Gastrocnemius medialis (tissue), 4 donors: ENCODE results near the gene SMIM33.
"Not testable (repeated sequence)": the region's sequence is repeated elsewhere in the genome, so short reads cannot be mapped to it uniquely, and the experiment has no call there.

Experiments
- POLR2A ChIP-seq, 2 donors: fragments of 450-650 bp; IDR thresholded peaks; one replicate each; pipeline ENCODE4 v1.6.1; 2017; ENCODE audit warnings: antibody characterized with exemption in 2 of 2, mild to moderate bottlenecking in 2 of 2, moderate library complexity in 2 of 2
- TF ChIP-seq, protein P1 (sequence below), 5 experiments: fragments of 450-650 bp in 3 of 5; fragments of 200-600 bp in 2 of 5; sonication (generic) in 2 of 5; IDR thresholded peaks in 4 of 5; conservative IDR thresholded peaks in 1 of 5; 1 replicate in 4 of 5; 2 replicates in 1 of 5; pipeline ENCODE4 v1.5.1; 2016 to 2019; ENCODE audit warnings: antibody characterized with exemption in 5 of 5, mild to moderate bottlenecking in 3 of 5, moderate library complexity in 3 of 5

DNA sequence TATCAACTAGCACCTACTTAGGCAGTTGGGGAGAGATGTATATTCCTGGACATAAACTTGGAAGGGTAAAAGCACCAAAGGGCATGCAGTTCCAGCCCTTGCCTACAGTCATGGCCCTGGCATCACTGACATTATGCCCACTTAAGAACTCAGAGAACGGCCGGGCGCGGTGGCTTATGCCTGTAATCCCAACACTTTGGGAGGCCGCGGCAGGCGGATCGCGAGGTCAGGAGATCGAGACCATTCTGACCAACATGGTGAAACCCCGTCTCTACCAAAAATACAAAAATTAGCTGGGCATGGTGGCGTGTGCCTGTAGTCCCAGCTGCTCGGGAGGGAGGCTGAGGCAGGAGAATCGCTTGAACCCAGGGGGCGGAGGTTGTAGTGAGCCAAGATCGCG, 30.4 kb upstream of the SMIM33 start:
- TF ChIP-seq, protein P1, sequence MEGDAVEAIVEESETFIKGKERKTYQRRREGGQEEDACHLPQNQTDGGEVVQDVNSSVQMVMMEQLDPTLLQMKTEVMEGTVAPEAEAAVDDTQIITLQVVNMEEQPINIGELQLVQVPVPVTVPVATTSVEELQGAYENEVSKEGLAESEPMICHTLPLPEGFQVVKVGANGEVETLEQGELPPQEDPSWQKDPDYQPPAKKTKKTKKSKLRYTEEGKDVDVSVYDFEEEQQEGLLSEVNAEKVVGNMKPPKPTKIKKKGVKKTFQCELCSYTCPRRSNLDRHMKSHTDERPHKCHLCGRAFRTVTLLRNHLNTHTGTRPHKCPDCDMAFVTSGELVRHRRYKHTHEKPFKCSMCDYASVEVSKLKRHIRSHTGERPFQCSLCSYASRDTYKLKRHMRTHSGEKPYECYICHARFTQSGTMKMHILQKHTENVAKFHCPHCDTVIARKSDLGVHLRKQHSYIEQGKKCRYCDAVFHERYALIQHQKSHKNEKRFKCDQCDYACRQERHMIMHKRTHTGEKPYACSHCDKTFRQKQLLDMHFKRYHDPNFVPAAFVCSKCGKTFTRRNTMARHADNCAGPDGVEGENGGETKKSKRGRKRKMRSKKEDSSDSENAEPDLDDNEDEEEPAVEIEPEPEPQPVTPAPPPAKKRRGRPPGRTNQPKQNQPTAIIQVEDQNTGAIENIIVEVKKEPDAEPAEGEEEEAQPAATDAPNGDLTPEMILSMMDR (IDR thresholded peaks at IDR 0.05 in 4 of 5, conservative IDR thresholded peaks at IDR 0.05 in 1 of 5): not testable (repeated sequence)
- TF ChIP-seq POLR2A (IDR thresholded peaks at IDR 0.05): not testable (repeated sequence)
